OCI-M2 (cell line): ENCODE measurements around the gene CLDN7.

Experiments
- DNase-seq: peaks from one replicate; lab custom pipeline; 2025; ENCODE audit not compliant: unreplicated experiment; lab: John Stamatoyannopoulos, UW

Gene CLDN7

DNA sequence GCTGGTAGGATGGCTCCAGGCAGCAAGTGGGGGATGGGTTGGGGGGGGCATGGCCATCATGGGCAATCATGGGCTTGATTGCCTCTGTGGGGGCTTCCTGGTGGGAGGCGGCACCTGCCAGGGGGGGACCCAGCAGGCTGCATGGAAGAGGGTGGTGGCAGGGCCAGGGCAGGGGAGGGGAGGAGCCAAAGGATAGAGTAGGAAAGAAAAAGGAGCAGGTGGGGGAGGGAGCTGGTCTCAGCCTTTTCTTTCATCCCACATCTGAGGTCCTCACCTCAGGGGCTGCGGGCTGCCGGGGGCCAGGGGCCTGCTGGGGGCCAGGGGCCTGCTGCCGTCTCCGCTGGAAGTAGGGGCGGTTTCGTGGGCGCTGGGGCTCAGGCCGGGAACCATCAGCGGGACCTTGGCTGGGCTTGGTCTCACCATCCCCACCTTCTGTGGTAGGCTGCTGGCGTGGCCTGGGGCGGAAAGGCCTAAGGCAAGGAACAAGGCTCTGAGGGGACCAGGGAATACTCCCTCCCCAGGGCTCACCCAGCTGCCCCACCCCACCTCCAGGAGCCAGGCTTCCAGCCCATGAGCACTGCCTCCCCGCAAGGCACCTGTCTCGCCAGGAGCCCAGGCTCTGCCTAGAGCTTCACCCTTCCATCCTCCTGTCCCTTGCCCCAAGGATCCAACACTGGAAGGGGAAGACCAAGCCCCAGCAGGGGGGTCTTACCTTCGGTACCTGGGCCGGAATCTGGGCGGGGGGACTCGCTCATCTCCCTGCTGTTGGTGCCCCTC, 27.2 kb upstream of the CLDN7 start:
- DNase-seq, result no peak

DNA sequence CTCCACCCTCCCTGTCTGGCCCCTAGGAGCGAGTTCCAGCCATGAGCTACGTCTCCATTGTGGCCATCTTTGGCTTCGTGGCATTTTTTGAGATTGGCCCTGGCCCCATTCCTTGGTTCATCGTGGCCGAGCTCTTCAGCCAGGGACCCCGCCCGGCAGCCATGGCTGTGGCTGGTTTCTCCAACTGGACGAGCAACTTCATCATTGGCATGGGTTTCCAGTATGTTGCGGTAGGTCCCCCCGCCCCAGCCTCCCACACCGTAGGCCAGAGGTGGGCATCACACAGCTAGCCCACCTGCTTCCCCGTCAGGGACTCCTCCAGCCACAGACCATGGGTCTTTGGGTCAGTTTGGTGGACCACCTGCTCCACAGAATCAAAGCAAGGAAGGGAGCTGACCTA, 23.4 kb upstream of the CLDN7 start:
- no peak for DNase-seq

DNA sequence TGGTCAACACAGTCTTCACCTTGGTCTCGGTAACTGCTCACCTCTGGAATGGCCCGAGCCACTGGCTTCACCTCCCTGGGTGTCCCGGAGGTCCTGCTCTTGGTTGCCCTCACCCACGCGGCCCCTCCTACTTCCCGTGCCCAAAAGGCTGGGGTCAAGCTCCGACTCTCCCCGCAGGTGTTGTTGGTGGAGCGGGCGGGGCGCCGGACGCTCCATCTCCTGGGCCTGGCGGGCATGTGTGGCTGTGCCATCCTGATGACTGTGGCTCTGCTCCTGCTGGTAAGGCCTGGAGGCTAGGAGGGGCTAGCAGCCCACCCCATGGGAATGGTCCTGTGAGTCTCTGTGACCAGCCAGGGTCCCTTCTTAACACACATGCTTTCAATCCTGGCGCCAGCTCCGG, 22.6 kb upstream of the CLDN7 start:
- DNase-seq, result no peak

DNA sequence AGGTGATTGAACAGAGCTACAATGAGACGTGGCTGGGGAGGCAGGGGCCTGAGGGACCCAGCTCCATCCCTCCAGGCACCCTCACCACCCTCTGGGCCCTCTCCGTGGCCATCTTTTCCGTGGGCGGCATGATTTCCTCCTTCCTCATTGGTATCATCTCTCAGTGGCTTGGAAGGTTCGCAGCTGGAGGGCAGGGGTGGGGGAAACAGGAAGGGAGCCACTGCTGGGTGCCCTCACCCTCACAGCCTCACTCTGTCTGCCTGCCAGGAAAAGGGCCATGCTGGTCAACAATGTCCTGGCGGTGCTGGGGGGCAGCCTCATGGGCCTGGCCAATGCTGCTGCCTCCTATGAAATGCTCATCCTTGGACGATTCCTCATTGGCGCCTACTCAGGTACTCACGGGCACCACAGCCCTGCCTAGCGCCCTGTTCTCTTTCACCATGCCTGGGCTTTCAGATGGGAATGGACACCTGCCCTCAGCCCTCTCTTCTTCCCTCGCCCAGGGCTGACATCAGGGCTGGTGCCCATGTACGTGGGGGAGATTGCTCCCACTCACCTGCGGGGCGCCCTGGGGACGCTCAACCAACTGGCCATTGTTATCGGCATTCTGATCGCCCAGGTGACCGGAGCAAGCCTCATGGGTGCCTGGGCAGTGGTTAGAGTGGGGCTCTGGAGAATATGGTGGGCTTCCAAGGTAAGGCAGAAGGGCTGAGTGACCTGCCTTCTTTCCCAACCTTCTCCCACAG, 21.4 kb upstream of the CLDN7 start:
- DNase-seq, result no peak

DNA sequence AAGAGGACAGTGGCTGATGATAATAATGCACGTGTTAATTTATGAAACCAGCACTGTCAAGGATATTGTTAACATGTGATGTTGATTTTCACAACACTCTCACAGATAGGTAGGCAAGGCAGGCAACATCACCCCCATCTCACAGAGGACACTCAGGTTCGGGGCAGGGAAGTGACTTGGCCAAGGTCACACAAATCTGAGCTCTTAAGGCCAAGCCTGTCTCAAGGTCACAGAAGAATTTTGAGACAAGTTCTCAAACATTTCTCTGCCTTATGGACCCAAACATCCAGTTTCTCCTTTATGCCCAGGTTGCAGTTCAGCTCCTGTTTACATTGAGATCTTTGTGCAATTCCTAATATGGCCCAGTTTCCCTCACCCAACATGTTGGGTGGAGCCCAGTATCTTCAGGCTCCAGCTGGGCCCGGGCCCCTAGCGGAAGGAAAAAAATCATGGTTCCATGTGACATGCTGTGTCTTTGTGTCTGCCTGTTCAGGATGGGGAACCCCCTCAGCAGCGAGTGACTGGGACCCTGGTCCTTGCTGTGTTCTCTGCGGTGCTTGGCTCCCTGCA, 20.6 kb upstream of the CLDN7 start:
- no peak for DNase-seq

DNA sequence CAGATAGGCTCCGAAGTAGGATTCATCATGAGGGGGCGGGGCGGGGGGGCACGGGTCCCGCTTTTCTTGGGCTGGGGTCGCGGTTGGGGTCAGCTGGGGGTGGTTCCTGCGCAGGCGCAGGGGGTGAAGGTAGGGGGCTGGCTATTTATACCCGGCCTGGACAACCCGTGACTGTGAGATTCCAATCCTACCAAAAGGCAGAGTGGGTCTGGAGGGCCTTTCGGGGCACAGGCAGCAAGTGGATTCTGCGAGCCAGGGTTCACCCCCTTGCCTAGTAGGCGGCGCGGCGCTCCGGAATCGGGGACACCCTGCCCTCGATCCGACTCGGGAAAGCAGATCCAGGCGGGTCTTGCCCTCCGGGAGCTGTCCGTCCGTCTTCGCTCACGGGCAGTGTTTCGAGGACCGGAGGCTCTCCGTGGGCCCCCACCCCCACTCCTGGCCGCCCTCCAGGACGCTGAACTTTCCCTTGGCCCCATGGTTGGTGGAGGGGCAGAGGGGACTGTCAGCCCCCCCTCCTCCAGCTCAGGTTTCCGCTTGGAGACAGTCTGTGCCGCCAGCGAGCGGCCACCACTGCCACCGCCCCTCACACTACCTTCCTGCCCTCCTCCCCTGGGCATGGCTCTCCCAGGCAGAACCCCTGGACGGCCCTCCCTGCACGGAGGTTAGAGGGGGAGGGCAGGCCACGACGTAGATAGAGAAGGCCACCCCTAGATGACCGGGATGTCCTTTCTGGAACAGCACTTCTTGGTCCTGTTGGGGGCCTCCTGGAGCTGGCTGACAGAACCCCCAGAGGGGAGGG, 19.9 kb upstream of the CLDN7 start:
- no peak for DNase-seq

DNA sequence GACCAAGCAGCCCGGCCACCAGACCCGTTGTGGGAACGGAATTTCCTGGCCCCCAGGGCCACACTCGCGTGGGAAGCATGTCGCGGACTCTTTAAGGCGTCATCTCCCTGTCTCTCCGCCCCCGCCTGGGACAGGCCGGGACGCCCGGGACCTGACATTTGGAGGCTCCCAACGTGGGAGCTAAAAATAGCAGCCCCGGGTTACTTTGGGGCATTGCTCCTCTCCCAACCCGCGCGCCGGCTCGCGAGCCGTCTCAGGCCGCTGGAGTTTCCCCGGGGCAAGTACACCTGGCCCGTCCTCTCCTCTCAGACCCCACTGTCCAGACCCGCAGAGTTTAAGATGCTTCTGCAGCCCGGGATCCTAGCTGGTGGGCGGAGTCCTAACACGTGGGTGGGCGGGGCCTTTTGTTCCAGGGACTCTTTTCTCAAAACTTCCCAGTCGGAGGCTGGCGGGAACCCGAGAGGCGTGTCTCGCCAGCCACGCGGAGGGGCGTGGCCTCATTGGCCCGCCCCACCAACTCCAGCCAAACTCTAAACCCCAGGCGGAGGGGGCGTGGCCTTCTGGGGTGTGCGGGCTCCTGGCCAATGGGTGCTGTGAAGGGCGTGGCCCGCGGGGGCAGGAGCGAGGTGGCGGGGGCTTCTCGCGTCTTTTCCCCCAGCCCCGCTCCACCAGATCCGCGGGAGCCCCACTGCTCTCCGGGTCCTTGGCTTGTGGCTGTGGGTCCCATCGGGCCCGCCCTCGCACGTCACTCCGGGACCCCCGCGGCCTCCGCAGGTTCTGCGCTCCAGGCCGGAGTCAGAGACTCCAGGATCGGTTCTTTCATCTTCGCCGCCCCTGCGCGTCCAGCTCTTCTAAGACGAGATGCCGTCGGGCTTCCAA, 19.0 kb upstream of the CLDN7 start, which contains the start of gene SLC2A4:
TSS of gene SLC2A4 (plus strand) at position 645 of the 879 bp plus-strand sequence. CDS start at position 862, 217 bp downstream.
- peak; percentile 60 for DNase-seq

DNA sequence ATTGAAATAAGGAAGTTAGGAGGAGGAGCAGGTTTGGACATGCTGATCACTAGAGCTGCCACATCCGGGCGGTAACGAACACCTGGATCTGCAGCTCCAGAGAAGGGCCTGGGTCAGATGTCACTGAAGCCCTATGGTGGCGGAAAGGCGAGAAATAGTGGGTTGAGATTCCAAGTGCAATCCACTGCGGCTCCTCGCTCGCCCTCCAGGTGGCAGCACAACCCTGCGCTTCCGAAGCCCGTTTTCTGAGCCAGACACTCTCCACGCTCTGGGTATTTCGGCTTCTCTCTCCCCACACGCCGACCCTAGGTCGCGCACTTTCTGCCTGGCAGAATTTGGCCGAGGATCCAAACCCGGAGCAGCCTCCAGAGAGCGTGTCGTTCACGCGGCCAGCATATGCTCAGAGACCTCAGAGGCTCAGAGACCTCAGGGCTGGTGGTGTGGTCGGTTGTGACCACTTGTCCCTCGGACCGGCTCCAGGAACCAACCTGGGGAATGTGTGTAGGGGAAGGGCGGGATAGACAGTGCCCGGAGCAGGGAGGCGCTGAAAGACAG, 18.3 kb upstream of the CLDN7 start:
- peak; percentile 58 for DNase-seq

DNA sequence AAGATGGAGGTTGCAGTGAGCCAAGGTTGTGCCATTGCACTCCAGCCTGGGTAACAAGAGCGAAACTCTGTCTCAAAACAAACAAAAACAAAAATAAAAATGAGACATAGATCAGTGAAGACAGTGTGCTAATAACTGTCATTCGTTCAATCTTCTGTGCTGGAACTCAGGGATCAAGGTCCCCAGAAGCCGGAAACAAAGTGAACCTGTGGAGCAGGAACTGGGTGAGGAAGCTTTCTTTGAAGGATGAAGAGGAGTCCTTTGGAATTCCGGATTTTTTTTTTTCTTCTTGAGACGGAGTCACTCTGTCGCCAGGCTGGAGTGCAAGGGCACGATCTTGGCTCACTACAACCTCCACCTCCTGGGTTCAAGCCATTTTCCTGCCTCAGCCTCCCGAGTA, 17.2 kb upstream of the CLDN7 start:
- DNase-seq, result no peak

DNA sequence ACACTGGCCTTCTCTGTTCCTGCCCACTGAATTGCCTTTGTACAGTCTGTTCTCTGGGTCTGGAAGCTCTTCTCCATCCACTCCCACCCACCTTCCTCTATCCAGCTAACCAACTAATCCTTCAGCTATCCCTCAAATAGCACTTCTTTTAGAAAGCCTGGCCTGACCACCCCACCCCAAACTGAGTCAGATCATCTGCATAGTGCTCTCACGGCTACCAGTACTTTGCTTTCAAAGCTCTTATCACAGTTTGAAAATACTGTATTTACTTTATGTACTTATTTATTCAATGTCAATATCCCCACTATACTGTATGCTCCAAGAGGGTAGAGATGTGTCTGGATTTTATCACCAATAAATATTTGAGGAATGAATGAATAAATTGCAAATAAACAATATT, 4.5 kb upstream of the CLDN7 start:
- no peak for DNase-seq

DNA sequence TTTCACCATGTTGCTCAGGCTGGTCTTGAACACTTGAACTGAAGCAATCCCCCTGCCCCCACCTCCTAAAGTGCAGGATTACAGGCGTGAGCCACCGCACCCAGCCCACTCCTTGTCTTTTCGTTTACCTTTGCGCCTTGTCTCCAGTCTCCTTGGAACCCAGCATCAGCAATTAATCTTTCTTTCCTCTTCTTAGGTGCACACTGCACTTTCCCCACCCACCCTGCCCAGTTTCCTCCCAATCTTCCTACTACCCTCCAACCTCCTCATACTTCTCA, 1.5 kb upstream of the CLDN7 start:
- DNase-seq, result no peak

DNA sequence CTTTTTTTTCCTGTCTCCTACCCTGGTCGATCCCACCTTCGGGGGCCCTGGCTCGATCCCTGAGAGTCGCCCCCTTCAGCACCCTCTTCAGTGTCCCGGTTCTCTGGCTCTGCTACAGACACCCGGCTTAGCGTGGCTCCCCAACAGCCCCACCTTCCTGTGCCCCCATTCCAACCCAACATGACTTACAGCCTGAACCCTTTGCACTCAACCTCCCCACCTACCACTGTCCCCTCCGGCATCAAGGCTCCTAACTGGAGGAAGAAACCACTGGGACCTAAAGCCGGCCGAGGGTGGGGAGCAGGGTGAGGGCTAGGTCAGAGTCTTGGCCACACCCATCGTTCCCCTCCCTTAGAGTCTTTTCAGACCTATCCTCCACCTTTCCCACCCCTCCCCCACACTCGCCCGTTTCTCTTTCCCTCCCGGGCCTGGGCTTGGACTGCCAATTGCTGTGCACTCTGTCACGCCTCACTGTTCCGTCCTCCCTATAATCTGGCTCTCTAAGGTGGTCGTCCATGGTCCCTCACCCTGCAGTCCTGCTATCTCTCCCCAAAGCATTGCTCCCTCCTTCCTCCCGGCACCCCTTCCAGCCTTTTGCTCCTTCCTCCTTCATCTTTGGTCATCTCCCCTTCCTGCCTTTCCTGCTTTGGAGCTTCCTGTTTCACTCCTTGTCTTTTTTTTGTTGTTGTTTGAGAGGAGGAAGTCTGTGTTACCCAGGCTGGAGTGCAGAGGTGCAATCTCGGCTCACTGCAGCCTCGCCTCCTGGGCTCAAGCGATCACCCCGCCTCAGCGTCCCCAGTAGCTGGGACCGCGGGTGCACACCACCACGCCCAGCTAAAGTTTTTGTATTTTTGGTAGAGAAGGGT, 890 bp upstream of the CLDN7 start:
- no peak for DNase-seq

DNA sequence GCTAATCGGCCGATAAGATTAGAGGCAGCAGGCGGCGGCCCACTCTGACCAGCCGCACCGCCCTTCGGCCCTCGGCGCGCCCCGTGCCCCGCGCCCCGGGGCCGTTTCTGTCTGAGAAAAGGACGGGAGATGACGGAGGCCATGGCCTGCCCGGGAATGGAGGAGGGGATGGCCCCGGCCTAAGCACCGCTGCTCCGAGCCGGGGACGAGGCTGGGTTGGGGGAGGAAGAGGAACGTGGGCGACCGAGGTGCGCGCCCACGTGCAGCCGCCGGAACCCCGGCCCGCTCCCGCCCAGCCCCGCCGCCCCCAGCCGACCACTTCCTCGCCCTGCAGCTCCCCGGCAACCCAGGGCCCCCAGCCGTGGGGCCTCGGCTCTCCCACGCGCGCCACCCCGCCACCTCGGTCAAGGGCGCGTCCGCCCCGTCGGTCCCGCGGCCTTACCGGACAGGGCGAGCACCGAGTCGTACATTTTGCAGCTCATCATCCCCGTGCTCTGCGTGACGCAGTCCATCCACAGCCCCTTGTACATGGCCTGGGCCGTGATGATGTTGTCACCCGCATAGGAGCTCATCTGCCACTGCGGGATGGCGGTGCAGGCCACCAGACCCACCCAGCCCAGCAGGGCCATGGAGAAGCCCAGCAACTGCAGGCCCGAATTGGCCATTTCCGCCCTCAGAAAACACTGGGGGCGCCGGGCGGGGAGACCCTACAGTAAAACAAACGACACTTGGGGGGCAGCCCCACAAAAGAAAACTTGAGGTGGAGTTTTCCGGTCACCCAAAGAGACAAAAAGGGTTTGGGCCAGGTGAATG, 693 bp downstream of the CLDN7 start:
- no peak for DNase-seq

DNA sequence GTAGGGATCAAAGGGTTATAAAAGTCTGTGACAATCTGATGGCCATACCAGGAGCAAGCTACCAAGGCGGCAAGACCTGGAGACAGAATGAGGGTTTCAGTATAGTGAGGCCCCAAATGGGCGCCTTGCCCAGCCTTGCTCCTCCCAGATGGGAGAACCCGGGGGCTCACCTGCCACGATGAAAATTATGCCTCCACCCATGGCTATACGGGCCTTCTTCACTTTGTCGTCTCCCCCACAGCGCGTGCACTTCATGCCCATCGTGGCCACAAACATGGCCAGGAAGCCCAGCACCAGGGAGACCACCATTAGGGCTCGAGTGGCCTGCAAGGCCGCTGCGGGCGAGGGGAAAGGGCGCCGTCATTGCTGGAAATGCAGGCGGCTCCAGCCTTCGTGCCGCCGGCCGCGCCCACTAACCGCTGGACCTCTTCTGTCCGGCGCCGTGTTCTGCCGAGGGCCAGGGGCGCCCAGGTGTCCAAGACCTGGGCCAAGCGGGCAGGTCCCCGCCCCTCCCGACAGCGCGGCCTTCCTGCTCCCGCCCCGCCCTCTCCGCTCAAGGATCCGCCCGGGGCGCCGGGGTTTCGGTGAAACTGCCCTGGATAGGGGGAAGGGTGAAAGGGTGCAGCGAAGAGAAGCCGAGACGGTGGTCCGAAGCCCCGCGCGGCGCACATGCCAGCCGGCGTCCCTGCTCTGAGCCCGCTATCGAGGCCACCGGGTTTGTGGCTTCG, 1.5 kb downstream of the CLDN7 start:
- no peak for DNase-seq

DNA sequence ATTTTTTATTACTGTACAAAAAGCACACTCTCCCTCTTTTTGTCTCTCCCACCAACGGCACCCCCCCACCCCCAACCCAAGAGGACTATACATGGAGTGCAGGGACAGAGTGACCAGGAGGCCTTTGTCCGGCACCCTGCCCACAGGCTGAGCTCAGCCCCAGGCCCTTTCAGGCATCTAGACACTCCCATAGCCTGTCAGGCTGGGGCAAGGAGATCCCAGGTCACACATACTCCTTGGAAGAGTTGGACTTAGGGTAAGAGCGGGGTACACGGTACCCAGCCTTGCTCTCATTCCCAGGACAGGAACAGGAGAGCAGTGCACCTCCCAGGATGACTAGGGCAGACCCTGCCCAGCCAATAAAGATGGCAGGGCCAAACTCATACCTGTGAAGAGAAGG, 2.1 kb downstream of the CLDN7 start:
- DNase-seq, result no peak

DNA sequence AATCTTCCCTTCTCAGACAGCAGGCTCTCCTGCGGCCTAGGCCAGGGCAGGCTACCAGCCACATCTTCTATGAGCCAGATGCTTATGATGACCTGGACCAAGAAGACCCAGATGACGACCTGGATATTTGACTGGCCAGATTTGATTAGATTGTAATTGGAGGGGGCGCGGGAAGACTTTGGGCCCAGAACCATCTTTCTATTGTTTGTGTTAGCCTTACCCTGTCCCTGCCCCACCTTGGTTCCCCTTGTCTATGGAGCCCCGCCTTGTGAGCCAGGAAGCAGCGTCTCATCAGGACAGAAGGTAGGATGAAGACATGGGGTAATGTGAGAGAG, 2.8 kb downstream of the CLDN7 start:
- no peak for DNase-seq

DNA sequence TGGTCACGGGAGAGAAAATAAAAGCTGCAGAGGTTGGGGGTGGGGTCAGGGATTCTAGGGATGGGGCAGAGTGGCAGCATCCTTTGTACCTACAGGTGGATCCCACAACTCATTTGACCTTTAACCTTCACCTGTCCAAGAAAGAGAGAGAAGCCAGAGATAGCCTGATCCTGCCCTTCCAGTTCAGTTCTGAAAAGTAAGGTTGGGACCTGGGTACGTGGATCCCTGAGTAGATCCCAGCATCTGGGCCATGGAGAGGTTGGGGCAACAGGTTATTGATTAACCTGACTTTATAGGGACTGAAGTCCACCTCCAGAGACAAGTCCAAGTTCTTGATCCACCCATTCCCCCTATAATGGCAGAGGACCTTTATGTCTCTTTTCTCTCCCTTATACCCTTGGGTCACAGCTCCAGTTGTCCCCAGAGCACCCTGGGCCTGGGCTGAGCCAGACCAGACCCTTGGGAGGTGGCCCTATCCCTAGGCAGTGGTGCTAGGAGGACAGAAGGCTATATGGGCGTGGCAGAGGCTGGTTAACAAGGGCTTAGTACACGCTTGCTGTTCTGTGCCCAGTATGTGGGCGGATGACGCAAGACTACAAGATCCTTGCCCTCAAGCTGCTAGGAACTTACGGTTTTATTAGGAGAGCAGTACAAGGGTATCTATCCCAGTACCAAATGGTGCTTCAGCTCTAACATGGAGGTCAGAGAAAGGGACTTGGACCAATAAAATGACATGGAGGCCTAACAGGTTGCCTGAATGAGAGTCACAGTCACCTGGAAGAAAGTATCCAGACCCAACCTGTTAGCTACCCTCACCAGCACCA, 3.3 kb downstream of the CLDN7 start:
- no peak for DNase-seq
